Naive thymus-derived CD4-positive, alpha-beta T cell (primary cell): ENCODE data around the gene ASF1B. TPM values are rescaled to one million over a fixed set of nuclear protein-coding genes. Genes with fewer than 3 reads are reported as not detected.

Experiments used
- polyA plus RNA-seq, 2 donors: library from polyadenylated mRNA; unstranded; fragments of 300-500 nt; fragmentation: Illumina TruSeq; gene quantifications; one replicate each; pipeline ENCODE4 v1.2.3, GENCODE V29; 2021
- total RNA-seq, 6 experiments: library from RNA in 5 of 6; stranded (reverse) in 5 of 6; gene quantifications; 1 replicate in 5 of 6; 2 replicates in 1 of 6; pipeline ENCODE4 v1.2.3 and lab custom pipeline; 2021 to 2026

Gene ASF1B
- total and polyA plus RNA-seq, 7 experiments from 2014 or later: 0.98 to 79.0 (median 2.4) TPM

Other genes with a start within 250 kb of the ASF1B start
- 10 to 100 TPM in 1 of 5 experiments, 1 to 10 TPM in 4; 1.8 to 13.7 (median 2.9) TPM for gene BRME1, start 230.5 kb downstream of the ASF1B start, total RNA-seq
- 1 to 10 TPM in 1 of 2 donors, under 1 TPM in 1; 0.56 to 1.6 TPM for gene BRME1, start 230.5 kb downstream of the ASF1B start, polyA plus RNA-seq
- 10 to 100 TPM; 21.0 to 33.1 (median 29.8) TPM for gene CC2D1A, start 230.4 kb downstream of the ASF1B start, total RNA-seq
- gene CC2D1A, start 230.4 kb downstream of the ASF1B start, polyA plus RNA-seq: 10 to 100 TPM in 1 of 2 donors, 1 to 10 TPM in 1; 4.1 to 13.3 TPM
- gene PODNL1, start 198.2 kb downstream of the ASF1B start, total RNA-seq: under 1 TPM in 1 of 5 experiments, not detected in 4; 0.59 TPM
- gene PODNL1, start 198.2 kb downstream of the ASF1B start, polyA plus RNA-seq: under 1 TPM in 1 of 2 donors, not detected in 1; 0.33 TPM
- gene DCAF15, start 184.1 kb downstream of the ASF1B start, total RNA-seq: 10 to 100 TPM; 68.5 to 92.0 (median 87.2) TPM
- gene DCAF15, start 184.1 kb downstream of the ASF1B start, polyA plus RNA-seq: 1 to 10 TPM; 3.7 to 8.8 TPM
- 10 to 100 TPM; 15.7 to 23.5 (median 20.5) TPM for gene RFX1, start 130.3 kb downstream of the ASF1B start, total RNA-seq
- 1 to 10 TPM; 1.0 TPM for gene RFX1, start 130.3 kb downstream of the ASF1B start, polyA plus RNA-seq
- gene RLN3, start 108.4 kb downstream of the ASF1B start, total RNA-seq: not detected
- not detected for gene RLN3, start 108.4 kb downstream of the ASF1B start, polyA plus RNA-seq
- 100 to 1,000 TPM in 1 of 5 experiments, 10 to 100 TPM in 4; 32.1 to 118 (median 83.2) TPM for gene IL27RA, start 104.8 kb downstream of the ASF1B start, total RNA-seq
- gene IL27RA, start 104.8 kb downstream of the ASF1B start, polyA plus RNA-seq: 100 to 1,000 TPM in 1 of 2 donors, 10 to 100 TPM in 1; 76.4 to 120 TPM
- gene PALM3, start 74.5 kb downstream of the ASF1B start, total RNA-seq: under 1 TPM in 1 of 5 experiments, not detected in 4; 0.22 TPM
- gene PALM3, start 74.5 kb downstream of the ASF1B start, polyA plus RNA-seq: not detected
- gene MISP3, start 63.8 kb downstream of the ASF1B start, total RNA-seq: 1 to 10 TPM in 2 of 5 experiments, under 1 TPM in 3; 0.58 to 1.9 (median 0.91) TPM
- under 1 TPM; 0.18 to 0.19 TPM for gene MISP3, start 63.8 kb downstream of the ASF1B start, polyA plus RNA-seq
- gene C19orf67, start 50.8 kb downstream of the ASF1B start, total RNA-seq: under 1 TPM in 3 of 5 experiments, not detected in 2; 0.34 to 0.78 (median 0.60) TPM
- gene C19orf67, start 50.8 kb downstream of the ASF1B start, polyA plus RNA-seq: not detected
- gene SAMD1, start 45.8 kb downstream of the ASF1B start, total RNA-seq: 10 to 100 TPM; 32.6 to 87.3 (median 62.5) TPM
- 1 to 10 TPM; 3.0 to 4.0 TPM for gene SAMD1, start 45.8 kb downstream of the ASF1B start, polyA plus RNA-seq
- 100 to 1,000 TPM in 1 of 5 experiments, 10 to 100 TPM in 4; 41.3 to 101 (median 63.1) TPM for gene PRKACA, start 18.8 kb downstream of the ASF1B start, total RNA-seq
- 1 to 10 TPM; 1.9 to 2.2 TPM for gene PRKACA, start 18.8 kb downstream of the ASF1B start, polyA plus RNA-seq
- 10 to 100 TPM; 12.4 to 39.4 (median 37.8) TPM for gene ADGRL1, start 69.6 kb upstream of the ASF1B start, total RNA-seq
- 1 to 10 TPM in 1 of 2 donors, under 1 TPM in 1; 0.72 to 3.0 TPM for gene ADGRL1, start 69.6 kb upstream of the ASF1B start, polyA plus RNA-seq
- gene ADGRE5, start 244.9 kb upstream of the ASF1B start, total RNA-seq: 1,000 to 10,000 TPM in 1 of 5 experiments, 100 to 1,000 TPM in 4; 128 to 1,529 (median 215) TPM
- 100 to 1,000 TPM; 122 to 214 TPM for gene ADGRE5, start 244.9 kb upstream of the ASF1B start, polyA plus RNA-seq